IMR-90 (cell line): Measurements from ENCODE around the gene PARP12.

Experiments
- CTCF ChIP-seq: conservative IDR thresholded peaks from 2 replicates; pipeline ENCODE4 v1.5.1; 2012; ENCODE audit warnings: mild to moderate bottlenecking, low read depth, low read length, improper control_type of control experiment
- MXI1 ChIP-seq: IDR thresholded peaks from 2 replicates; pipeline ENCODE4 v1.6.1; 2012; ENCODE audit warnings: low read depth, mild to moderate bottlenecking, low read length, moderate library complexity, borderline replicate concordance
- POLR2A ChIP-seq: IDR thresholded peaks from 2 replicates; pipeline ENCODE4 v1.6.1; 2012; ENCODE audit warnings: mild to moderate bottlenecking, low read depth, low read length

GRCh38 chr7:140009735-140010134 is 53.0 kb downstream of the PARP12 start:
- TF ChIP-seq POLR2A, result no peak
- no peak for TF ChIP-seq CTCF
- TF ChIP-seq MXI1, result no peak
